Colonic mucosa (tissue), 4 donors: Measurements from ENCODE around the gene TENM4. TPM values are rescaled to one million over a fixed set of nuclear protein-coding genes. Genes with fewer than 3 reads are reported as not detected.

Experiments used
- DNase-seq: peaks from one replicate; pipeline ENCODE4 v3.0.0-alpha.2; 2020
- H3K27ac ChIP-seq: fragments of 200-600 bp; one replicate; pipeline ENCODE4 v1.8.0; 2021
- H3K27me3 ChIP-seq: fragments of 200-600 bp; one replicate; pipeline ENCODE4 v1.8.0; 2021
- H3K36me3 ChIP-seq: fragments of 200-600 bp; one replicate; pipeline ENCODE4 v1.8.0; 2021
- H3K4me1 ChIP-seq: fragments of 200-600 bp; one replicate; pipeline ENCODE4 v1.8.0; 2021; ENCODE audit warnings: mild to moderate bottlenecking
- H3K4me3 ChIP-seq: fragments of 200-600 bp; one replicate; pipeline ENCODE4 v1.8.0; 2021
- H3K9ac ChIP-seq, 2 donors: one replicate each; pipeline ENCODE4 v1.7.0; 2013; ENCODE audit warnings: control low read depth in 2 of 2, low read depth in 2 of 2, low read length in 2 of 2
- H3K9me3 ChIP-seq: fragments of 200-600 bp; one replicate; pipeline ENCODE4 v1.8.0; 2021
- intact Hi-C: fragments of 100-400 bp; cut with DNase I; formaldehyde crosslinking; loops from one replicate; pipeline ENCODE4 v1.14.1; 2022
- total RNA-seq, 2 donors: library from RNA; stranded (reverse); fragmentation: NEBNext Ultra II Directional in 1 of 2; extraction: Animal tissue kit (Norgen Biotek cat#: 25700) in 1 of 2; gene quantifications; one replicate each; pipeline ENCODE4 v1.2.1, GENCODE V29; 2021
- TF ChIP-seq, protein P1 (sequence below): fragments of 200-600 bp; IDR thresholded peaks from one replicate; pipeline ENCODE4 v1.8.0; 2022; ENCODE audit warnings: antibody characterized with exemption, mild to moderate bottlenecking
- donor health status: healthy.
- donor health status: DM: no; HTN: no; CAD: no.
- donor health status: DM: no; HTN: no; CAD: no.

Gene TENM4
- total RNA-seq, 2 donors from 2014 or later = 0.48 to 1.2 TPM

- Histone ChIP-seq H3K9me3 (no peaks in the 10 kb centered on the region), H3K27ac (no peak overlapping the region), H3K27me3 (no peaks in the 10 kb centered on the region), H3K4me1 (no peaks in the 10 kb centered on the region), H3K9ac (no peak overlapping the region), H3K4me3 (no peak overlapping the region), H3K36me3 (no peaks in the 10 kb centered on the region)
- intact Hi-C loops = no loop called here
- no peak for DNase-seq
- TF ChIP-seq, protein P1, sequence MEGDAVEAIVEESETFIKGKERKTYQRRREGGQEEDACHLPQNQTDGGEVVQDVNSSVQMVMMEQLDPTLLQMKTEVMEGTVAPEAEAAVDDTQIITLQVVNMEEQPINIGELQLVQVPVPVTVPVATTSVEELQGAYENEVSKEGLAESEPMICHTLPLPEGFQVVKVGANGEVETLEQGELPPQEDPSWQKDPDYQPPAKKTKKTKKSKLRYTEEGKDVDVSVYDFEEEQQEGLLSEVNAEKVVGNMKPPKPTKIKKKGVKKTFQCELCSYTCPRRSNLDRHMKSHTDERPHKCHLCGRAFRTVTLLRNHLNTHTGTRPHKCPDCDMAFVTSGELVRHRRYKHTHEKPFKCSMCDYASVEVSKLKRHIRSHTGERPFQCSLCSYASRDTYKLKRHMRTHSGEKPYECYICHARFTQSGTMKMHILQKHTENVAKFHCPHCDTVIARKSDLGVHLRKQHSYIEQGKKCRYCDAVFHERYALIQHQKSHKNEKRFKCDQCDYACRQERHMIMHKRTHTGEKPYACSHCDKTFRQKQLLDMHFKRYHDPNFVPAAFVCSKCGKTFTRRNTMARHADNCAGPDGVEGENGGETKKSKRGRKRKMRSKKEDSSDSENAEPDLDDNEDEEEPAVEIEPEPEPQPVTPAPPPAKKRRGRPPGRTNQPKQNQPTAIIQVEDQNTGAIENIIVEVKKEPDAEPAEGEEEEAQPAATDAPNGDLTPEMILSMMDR = no peak
Observed at GRCh38 chr11:78727816-78728215, 713.0 kb downstream of the TENM4 start.

DNA sequence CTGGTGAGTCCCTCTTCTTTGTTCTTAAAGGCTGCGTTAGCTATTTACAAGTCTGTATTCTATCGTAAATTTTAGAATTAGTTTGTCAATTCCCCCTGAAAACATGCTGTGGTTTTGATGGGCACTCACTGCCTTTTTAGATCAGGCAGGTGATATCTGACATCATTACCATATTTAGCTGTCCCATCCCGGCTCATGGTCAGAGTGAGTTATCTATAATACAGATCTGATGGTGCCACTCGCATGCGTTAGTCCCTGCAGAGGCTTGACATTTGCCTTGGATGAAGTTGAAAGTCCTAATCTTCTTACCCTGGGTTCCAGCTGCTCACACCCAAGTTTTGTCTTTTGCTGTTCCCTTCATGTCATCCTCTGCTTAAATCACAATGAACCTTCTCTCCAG, 715.6 kb downstream of the TENM4 start:
- no peak overlapping the region for H3K4me3 ChIP-seq
- TF ChIP-seq, protein P1 = no peak
- intact Hi-C loops = no loop called here
- H3K4me1 ChIP-seq = no peaks in the 10 kb centered on the region
- no peaks in the 10 kb centered on the region for H3K36me3 ChIP-seq
- no peaks in the 10 kb centered on the region for H3K27me3 ChIP-seq
- H3K27ac ChIP-seq = no peak overlapping the region
- no peak for DNase-seq
- H3K9me3 ChIP-seq = no peaks in the 10 kb centered on the region
- no peak overlapping the region for H3K9ac ChIP-seq

DNA sequence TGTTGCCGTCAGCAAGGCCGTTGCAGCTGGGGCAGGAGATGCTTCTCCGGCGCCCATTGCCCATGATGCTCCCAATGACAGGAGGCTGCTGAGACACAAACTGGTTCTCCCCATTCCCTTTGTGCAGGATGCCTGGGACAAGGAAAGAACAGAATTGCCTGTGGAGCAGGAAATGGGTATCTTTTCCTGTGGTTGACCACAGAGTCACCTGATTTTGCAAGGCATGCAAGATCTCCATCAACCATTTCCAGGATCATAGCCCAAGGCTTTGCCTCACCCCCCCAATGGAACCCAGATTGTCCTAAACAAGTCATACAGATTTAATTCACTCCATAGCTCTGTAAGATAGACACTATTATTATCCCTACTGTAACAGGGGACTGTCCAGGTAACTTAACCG, 718.0 kb downstream of the TENM4 start:
- no peaks in the 10 kb centered on the region for H3K4me1 ChIP-seq
- H3K4me3 ChIP-seq = no peak overlapping the region
- H3K27ac ChIP-seq = no peak overlapping the region
- no peaks in the 10 kb centered on the region for H3K36me3 ChIP-seq
- no peak overlapping the region for H3K9ac ChIP-seq
- no peaks in the 10 kb centered on the region for H3K27me3 ChIP-seq
- no peaks in the 10 kb centered on the region for H3K9me3 ChIP-seq
- TF ChIP-seq, protein P1 = no peak
- DNase-seq = no peak
- intact Hi-C loops = no loop called here

GRCh38 chr11:78720281-78720989, 720.4 kb downstream of the TENM4 start:
- no peak overlapping the region for H3K9ac ChIP-seq
- TF ChIP-seq, protein P1 = no peak
- no peaks in the 10 kb centered on the region for H3K36me3 ChIP-seq
- no peaks in the 10 kb centered on the region for H3K27me3 ChIP-seq
- no peak overlapping the region for H3K27ac ChIP-seq
- H3K9me3 ChIP-seq = no peaks in the 10 kb centered on the region
- no peak for DNase-seq
- H3K4me3 ChIP-seq = no peak overlapping the region
- intact Hi-C loops = no loop called here
- H3K4me1 ChIP-seq = no peaks in the 10 kb centered on the region

DNA sequence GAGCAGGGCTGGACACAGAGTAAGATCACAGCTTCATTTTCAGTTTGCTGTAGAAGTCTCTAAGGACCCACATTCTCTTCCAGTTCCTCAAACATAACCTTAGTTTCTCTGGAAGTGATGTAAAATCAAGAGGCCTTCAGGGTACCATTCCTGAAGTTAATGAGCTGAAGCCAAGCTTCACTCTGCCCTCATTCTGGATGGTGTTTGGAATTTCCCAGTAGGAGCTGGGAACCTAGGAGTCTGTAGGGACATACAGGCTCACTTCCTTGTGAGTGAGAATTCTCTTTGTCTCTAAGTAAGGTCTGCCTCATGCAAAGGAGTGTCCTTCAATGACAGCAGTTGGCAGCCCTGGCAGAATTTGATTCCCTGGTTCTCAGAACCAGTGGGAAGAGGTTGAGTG, 723.8 kb downstream of the TENM4 start:
- Histone ChIP-seq H3K27ac (no peak overlapping the region), H3K36me3 (no peaks in the 10 kb centered on the region), H3K9ac (no peak overlapping the region), H3K9me3 (no peaks in the 10 kb centered on the region), H3K4me3 (no peak overlapping the region), H3K4me1 (no peaks in the 10 kb centered on the region), H3K27me3 (no peaks in the 10 kb centered on the region)
- intact Hi-C loops = no loop called here
- DNase-seq = no peak
- TF ChIP-seq, protein P1 = no peak
